ENCODE results near the gene GPR83. TPM values are rescaled to one million over a fixed set of nuclear protein-coding genes. Genes with fewer than 3 reads are reported as not detected.
"Not testable (repeated sequence)": the region's sequence is repeated elsewhere in the genome, so short reads cannot be mapped to it uniquely, and the experiment has no call there.

The GPR83 gene
- total RNA-seq, 4 donors from 2014 or later, result 0.21 to 0.28 TPM; not detected in 2

DNA sequence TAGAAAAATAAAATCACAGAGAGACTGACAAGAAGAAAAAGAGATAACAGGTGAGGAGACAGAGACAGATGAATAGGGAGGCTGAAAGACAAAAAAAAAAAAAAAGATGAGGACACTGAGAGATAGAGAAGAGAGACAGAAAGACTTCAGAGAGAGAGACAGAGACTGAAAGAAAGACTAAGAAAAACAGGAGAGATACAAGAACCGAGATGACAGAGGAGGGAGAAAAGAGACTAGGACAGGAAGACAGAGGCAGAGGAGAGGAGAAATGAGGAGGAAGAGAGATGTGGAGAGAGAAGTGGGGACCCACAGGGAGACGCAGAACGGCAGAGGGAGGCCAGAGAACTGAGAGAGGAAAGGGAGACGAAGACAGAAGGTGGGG is 771 bp downstream of the GPR83 start:
- no peak overlapping the region for H3K4me3 ChIP-seq
- no peaks in the 10 kb centered on the region for H3K36me3 ChIP-seq
- H3K27ac ChIP-seq, result no peak overlapping the region
- H3K4me1 ChIP-seq, result peaks cover 0 to 6% of the 10 kb centered on the region in 2 donors
- H3K27me3 ChIP-seq, result no peaks in the 10 kb centered on the region
- H3K9me3 ChIP-seq, result no peaks in the 10 kb centered on the region
- no peak for DNase-seq
- intact Hi-C loops (cut with DNase I; ENCODE audit: low total_unique reads), result no loop called here
- TF ChIP-seq, protein P1, sequence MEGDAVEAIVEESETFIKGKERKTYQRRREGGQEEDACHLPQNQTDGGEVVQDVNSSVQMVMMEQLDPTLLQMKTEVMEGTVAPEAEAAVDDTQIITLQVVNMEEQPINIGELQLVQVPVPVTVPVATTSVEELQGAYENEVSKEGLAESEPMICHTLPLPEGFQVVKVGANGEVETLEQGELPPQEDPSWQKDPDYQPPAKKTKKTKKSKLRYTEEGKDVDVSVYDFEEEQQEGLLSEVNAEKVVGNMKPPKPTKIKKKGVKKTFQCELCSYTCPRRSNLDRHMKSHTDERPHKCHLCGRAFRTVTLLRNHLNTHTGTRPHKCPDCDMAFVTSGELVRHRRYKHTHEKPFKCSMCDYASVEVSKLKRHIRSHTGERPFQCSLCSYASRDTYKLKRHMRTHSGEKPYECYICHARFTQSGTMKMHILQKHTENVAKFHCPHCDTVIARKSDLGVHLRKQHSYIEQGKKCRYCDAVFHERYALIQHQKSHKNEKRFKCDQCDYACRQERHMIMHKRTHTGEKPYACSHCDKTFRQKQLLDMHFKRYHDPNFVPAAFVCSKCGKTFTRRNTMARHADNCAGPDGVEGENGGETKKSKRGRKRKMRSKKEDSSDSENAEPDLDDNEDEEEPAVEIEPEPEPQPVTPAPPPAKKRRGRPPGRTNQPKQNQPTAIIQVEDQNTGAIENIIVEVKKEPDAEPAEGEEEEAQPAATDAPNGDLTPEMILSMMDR (IDR thresholded peaks at IDR 0.05), result no peak
- no peak for TF ChIP-seq POLR2A (IDR thresholded peaks at IDR 0.05)

DNA sequence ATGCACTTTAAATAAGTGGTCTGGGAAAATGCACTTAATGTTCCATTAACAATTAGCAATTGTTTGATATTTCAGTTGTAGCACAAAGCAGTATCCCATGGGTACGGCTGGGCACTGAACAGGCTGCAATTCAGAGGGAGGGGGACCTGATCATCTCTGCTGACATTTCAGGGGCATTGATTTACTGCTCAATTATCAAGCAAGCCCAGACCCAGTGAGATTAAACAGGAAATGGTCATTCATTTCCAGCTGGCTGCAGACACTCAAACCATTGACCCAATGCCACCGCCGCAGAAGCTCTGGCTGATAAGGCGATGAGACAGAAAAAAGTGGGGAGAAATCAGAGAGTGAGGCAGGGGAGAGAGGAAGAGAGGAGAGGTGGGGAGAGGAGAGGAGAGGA is 1.2 kb downstream of the GPR83 start:
- H3K9me3 ChIP-seq, result no peaks in the 10 kb centered on the region
- H3K27ac ChIP-seq, result no peak overlapping the region
- no peak for DNase-seq
- no peak overlapping the region for H3K4me3 ChIP-seq
- intact Hi-C loops (cut with DNase I; ENCODE audit: low total_unique reads), result no loop called here
- no peak for TF ChIP-seq POLR2A (IDR thresholded peaks at IDR 0.05)
- TF ChIP-seq, protein P1 (IDR thresholded peaks at IDR 0.05), result no peak
- no peaks in the 10 kb centered on the region for H3K27me3 ChIP-seq
- no peaks in the 10 kb centered on the region for H3K36me3 ChIP-seq
- H3K4me1 ChIP-seq, result peaks cover 0 to 6% of the 10 kb centered on the region in 2 donors

DNA sequence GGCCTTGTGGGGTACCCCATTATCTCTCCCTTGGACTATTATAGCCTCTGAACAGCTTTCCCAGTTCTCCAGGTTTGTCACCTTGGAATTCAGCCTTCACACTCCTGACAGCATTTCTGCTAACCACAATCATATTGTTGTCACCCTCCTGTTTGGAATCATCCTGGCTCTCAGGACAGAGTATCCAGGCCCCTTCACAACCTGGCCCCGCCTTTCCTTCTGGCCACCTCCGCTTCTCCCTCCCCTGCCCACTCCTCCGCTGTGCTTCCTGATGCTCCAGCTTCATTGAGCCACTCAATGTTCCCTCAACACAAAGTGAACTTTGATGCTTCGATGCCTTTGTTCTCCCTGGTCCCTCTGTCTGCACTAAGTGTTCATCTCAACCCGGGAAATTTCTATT is 3.1 kb downstream of the GPR83 start:
- no peak for TF ChIP-seq POLR2A (IDR thresholded peaks at IDR 0.05)
- TF ChIP-seq, protein P1 (IDR thresholded peaks at IDR 0.05), result no peak
- DNase-seq, result no peak
- H3K9me3 ChIP-seq, result no peaks in the 10 kb centered on the region
- no peak overlapping the region for H3K4me3 ChIP-seq
- no peak overlapping the region for H3K27ac ChIP-seq
- H3K36me3 ChIP-seq, result no peaks in the 10 kb centered on the region
- H3K4me1 ChIP-seq, result peaks cover 0 to 6% of the 10 kb centered on the region in 2 donors
- intact Hi-C loops (cut with DNase I; ENCODE audit: low total_unique reads), result no loop called here
- H3K27me3 ChIP-seq, result no peaks in the 10 kb centered on the region

DNA sequence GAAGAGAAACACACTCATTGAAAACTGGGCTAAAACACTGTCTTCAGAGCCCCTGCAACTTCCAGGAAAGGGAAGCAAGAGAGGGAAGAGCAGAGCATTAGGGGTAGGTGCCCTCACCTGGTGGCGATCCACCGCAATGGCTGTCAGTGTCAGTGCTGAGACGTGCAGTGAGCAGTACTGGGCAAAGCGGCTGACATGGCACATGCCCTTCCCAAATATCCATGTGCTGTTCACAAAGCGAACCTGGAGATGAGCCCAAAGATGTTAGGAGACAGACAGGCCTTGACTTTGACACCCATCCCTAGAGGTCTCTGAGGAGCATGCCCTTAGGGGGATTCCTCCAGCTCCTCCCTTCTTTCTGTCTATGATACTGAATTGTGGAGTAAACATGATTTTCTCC is 4.9 kb downstream of the GPR83 start:
- no peak overlapping the region for H3K4me3 ChIP-seq
- TF ChIP-seq, protein P1 (IDR thresholded peaks at IDR 0.05), result no peak
- TF ChIP-seq POLR2A (IDR thresholded peaks at IDR 0.05), result no peak
- no peaks in the 10 kb centered on the region for H3K27me3 ChIP-seq
- intact Hi-C loops (cut with DNase I; ENCODE audit: low total_unique reads), result no loop called here
- no peak overlapping the region for H3K27ac ChIP-seq
- no peaks in the 10 kb centered on the region for H3K36me3 ChIP-seq
- no peaks in the 10 kb centered on the region for H3K9me3 ChIP-seq
- no peak for DNase-seq
- peaks cover 0 to 4% of the 10 kb centered on the region in 2 donors for H3K4me1 ChIP-seq

DNA sequence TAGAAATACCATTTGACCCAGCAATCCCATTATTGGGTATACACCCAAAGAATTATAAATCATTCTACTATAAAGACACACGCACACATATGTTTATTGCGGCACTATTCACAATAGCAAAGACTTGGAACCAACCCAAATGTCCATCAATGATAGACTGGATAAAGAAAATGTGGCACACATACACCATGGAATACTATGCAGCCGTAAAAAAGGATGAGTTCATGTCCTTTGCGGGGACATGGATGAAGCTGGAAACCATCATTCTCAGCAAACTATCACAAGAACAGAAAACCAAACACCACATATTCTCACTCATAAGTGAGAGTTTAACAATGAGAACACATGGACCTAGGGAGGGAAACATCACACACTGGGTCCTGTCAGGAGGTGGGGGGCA is 9.3 kb downstream of the GPR83 start:
- H3K27me3 ChIP-seq; H3K4me1 ChIP-seq; H3K36me3 ChIP-seq; intact Hi-C loops (cut with DNase I; ENCODE audit: low total_unique reads); DNase-seq; H3K27ac ChIP-seq; H3K9me3 ChIP-seq; H3K4me3 ChIP-seq: not testable (repeated sequence)

DNA sequence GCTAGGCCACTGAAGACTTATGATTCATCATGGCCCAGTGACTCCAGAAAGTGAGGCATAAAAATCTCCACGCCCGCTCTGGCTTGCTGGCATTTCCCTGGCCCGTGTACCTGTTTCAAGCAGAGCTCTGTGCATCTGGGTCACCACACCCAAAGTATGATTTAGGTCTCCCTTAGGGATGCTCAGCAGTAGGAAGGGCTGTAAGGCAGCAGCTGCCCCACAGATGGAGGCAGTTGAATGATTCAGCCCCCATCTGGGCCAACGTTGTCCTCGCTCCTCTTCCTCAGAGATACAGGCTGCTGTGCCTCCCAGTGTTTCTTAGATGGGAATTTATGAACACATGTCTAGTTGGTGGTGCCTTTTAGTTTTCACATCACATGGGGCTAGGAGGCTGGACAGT is 21.6 kb downstream of the GPR83 start:
- Histone ChIP-seq H3K9me3 (no peaks in the 10 kb centered on the region), H3K27ac (no peak overlapping the region), H3K36me3 (no peaks in the 10 kb centered on the region), H3K4me3 (no peak overlapping the region), H3K4me1 (no peaks in the 10 kb centered on the region), H3K27me3 (no peaks in the 10 kb centered on the region)
- no peak for DNase-seq
- intact Hi-C loops (cut with DNase I; ENCODE audit: low total_unique reads), result no loop called here
- no peak for TF ChIP-seq POLR2A (IDR thresholded peaks at IDR 0.05)
- TF ChIP-seq, protein P1 (IDR thresholded peaks at IDR 0.05), result no peak
